MM.1S (cell line): Measurements from ENCODE around the gene MVP.

Experiments used
- DNase-seq: peaks from one replicate; pipeline ENCODE4 v3.0.0-alpha.2; 2015
- H2AFZ ChIP-seq: fragments of 300-600 bp; sonication (generic); 2 replicates; pipeline ENCODE4 v1.6.0; 2016; ENCODE audit warnings: antibody characterized with exemption, low read length
- H3F3A ChIP-seq: fragments of 300-600 bp; sonication (generic); 2 replicates; pipeline ENCODE4 v1.6.1; 2016; ENCODE audit warnings: mild to moderate bottlenecking, antibody characterized with exemption, low read length, moderate library complexity, mixed read lengths; ENCODE audit not compliant: insufficient read depth
- H3K27ac ChIP-seq: fragments of 300-600 bp; sonication (generic); 2 replicates; pipeline ENCODE4 v1.5.1; 2016; ENCODE audit warnings: mild to moderate bottlenecking, low read length
- H3K27me3 ChIP-seq: fragments of 300-600 bp; sonication (generic); replicated peaks from 2 replicates; pipeline ENCODE4 v1.6.0; 2016; ENCODE audit warnings: low read length; ENCODE audit not compliant: insufficient read depth
- H3K36me3 ChIP-seq: fragments of 300-600 bp; sonication (generic); replicated peaks from 2 replicates; pipeline ENCODE4 v1.6.1; 2016; ENCODE audit warnings: mild to moderate bottlenecking, low read length, mixed read lengths; ENCODE audit not compliant: insufficient read depth
- H3K4me1 ChIP-seq: fragments of 300-600 bp; sonication (generic); 2 replicates; pipeline ENCODE4 v1.6.1; 2016; ENCODE audit warnings: low read length, mixed read lengths
- H3K4me2 ChIP-seq: fragments of 300-600 bp; sonication (generic); 2 replicates; pipeline ENCODE4 v1.6.0; 2016; ENCODE audit warnings: low read depth, low read length
- H3K4me3 ChIP-seq: fragments of 300-600 bp; sonication (generic); 2 replicates; pipeline ENCODE4 v1.5.1; 2016; ENCODE audit warnings: low read length, mixed read lengths
- H3K79me2 ChIP-seq: fragments of 300-600 bp; sonication (generic); 2 replicates; pipeline ENCODE4 v1.6.1; 2016; ENCODE audit warnings: mixed run types, low read length, mixed read lengths
- H3K9ac ChIP-seq: fragments of 300-600 bp; sonication (generic); 2 replicates; pipeline ENCODE4 v1.6.1; 2016; ENCODE audit warnings: low read length, mixed read lengths
- H3K9me2 ChIP-seq: fragments of 300-600 bp; sonication (generic); replicated peaks from 2 replicates; pipeline ENCODE4 v1.6.1; 2016; ENCODE audit warnings: mild to moderate bottlenecking, low read length, mixed read lengths; ENCODE audit not compliant: insufficient read depth
- H3K9me3 ChIP-seq: fragments of 300-600 bp; sonication (generic); replicated peaks from 2 replicates; pipeline ENCODE4 v1.6.1; 2016; ENCODE audit warnings: mild to moderate bottlenecking, low read length, mixed read lengths; ENCODE audit not compliant: insufficient read depth
- H4K20me1 ChIP-seq: fragments of 300-600 bp; sonication (generic); 2 replicates; pipeline ENCODE4 v1.6.1; 2016; ENCODE audit warnings: mild to moderate bottlenecking, low read length, moderate library complexity, mixed read lengths; ENCODE audit not compliant: insufficient read depth
- EZH2 ChIP-seq: fragments of 300-600 bp; sonication (generic); optimal IDR thresholded peaks from 2 replicates; pipeline ENCODE3; 2017; ENCODE audit warnings: low read depth, mild to moderate bottlenecking, antibody characterized with exemption, low read length, mixed read lengths
- EZH2phosphoT487 ChIP-seq: fragments of 300-600 bp; sonication (generic); IDR thresholded peaks from 2 replicates; pipeline ENCODE4 v1.6.1; 2018; ENCODE audit warnings: antibody characterized with exemption, low read length
- TF ChIP-seq, protein P1 (sequence below): fragments of 300-600 bp; sonication (generic); IDR thresholded peaks from 2 replicates; pipeline ENCODE4 v1.5.1; 2016; ENCODE audit warnings: antibody characterized with exemption, low read length, mixed read lengths

Gene MVP

DNA sequence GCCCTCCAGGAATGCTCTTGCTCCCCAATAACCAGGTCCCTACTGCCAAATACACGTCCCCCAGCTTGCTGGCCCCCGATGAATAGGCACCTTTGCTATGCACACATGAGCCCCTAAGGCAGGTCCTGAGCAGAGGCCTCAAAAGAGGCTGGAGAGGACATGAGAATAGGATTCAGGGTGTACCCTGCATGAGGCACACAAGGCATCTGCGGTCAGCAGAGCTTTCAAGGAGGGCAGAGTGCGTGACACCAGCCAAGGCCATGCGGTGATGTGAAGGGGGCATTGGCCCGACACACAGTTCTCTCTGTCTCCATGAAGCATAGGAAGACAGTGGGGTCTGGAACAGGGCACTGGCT lies 72.2 kb downstream of the MVP start:
- Histone ChIP-seq H3K36me3 (no peaks in the 10 kb centered on the region), H3K4me2 (no peak overlapping the region), H3K4me3 (no peak overlapping the region), H3K9me2 (no peaks in the 10 kb centered on the region), H3K4me1 (no peaks in the 10 kb centered on the region), H2AFZ (no peak overlapping the region), H3K27ac (no peak overlapping the region), H3K9ac (no peak overlapping the region), H3F3A (no peaks in the 10 kb centered on the region), H3K27me3 (peaks cover 43% of the 10 kb centered on the region), H4K20me1 (no peaks in the 10 kb centered on the region), H3K79me2 (no peaks in the 10 kb centered on the region), H3K9me3 (no peaks in the 10 kb centered on the region)
- DNase-seq, result no peak
- TF ChIP-seq, protein P1, sequence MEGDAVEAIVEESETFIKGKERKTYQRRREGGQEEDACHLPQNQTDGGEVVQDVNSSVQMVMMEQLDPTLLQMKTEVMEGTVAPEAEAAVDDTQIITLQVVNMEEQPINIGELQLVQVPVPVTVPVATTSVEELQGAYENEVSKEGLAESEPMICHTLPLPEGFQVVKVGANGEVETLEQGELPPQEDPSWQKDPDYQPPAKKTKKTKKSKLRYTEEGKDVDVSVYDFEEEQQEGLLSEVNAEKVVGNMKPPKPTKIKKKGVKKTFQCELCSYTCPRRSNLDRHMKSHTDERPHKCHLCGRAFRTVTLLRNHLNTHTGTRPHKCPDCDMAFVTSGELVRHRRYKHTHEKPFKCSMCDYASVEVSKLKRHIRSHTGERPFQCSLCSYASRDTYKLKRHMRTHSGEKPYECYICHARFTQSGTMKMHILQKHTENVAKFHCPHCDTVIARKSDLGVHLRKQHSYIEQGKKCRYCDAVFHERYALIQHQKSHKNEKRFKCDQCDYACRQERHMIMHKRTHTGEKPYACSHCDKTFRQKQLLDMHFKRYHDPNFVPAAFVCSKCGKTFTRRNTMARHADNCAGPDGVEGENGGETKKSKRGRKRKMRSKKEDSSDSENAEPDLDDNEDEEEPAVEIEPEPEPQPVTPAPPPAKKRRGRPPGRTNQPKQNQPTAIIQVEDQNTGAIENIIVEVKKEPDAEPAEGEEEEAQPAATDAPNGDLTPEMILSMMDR, result no peak
- TF ChIP-seq EZH2phosphoT487 (no peak), EZH2 (no peak)

DNA sequence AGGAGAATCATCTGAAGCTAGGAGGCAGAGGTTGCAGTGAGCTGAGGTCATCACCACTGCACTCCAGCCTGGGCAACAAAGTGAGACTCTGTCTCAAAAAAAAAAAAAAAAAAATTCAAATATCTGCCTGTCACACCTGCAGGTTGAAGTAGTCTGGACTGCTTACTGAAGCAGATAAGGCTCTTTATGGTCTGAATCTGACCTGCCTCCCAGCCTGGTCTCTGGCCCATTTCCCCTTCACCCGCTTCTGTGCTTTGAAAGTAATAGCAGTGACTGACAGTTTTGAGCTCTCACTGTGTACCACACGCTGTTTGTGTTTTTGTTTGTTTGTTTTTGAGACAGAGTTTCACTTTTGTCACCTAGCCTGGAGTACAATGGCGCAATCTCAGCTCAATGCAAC lies 73.3 kb downstream of the MVP start:
- Histone ChIP-seq H4K20me1 (no peaks in the 10 kb centered on the region), H3K27ac (no peak overlapping the region), H3F3A (no peaks in the 10 kb centered on the region), H3K36me3 (no peaks in the 10 kb centered on the region), H3K4me1 (no peaks in the 10 kb centered on the region), H3K9me3 (no peaks in the 10 kb centered on the region), H3K9me2 (no peaks in the 10 kb centered on the region), H3K4me3 (no peak overlapping the region), H3K9ac (no peak overlapping the region), H3K27me3 (peaks cover 43% of the 10 kb centered on the region), H3K4me2 (no peak overlapping the region), H2AFZ (no peak overlapping the region), H3K79me2 (no peaks in the 10 kb centered on the region)
- TF ChIP-seq EZH2phosphoT487, result no peak
- TF ChIP-seq, protein P1, result no peak
- DNase-seq, result no peak

DNA sequence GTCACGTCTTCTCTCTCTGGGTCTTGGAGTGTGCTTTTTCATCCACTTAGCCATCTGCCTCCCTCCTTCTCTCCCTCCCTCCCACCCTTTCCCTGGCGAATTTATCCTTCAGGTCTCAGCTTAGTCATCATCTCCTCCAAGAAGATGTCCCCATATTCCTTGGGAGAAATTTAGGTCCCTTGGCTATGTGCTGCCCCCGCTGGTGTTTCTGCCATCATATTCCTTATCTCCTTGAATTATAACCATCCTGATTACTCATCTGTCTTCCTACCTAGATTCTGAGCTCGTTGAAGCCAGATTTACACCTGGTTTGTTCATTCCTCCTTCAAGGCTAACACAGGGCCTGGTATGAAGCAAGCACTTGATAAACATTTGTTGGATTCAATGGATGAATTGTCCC lies 74.1 kb downstream of the MVP start:
- no peaks in the 10 kb centered on the region for H3F3A ChIP-seq
- TF ChIP-seq EZH2 (no peak), EZH2phosphoT487 (no peak)
- TF ChIP-seq, protein P1, result no peak
- peaks cover 48% of the 10 kb centered on the region for H3K27me3 ChIP-seq
- H3K9me2 ChIP-seq, result no peaks in the 10 kb centered on the region
- no peak overlapping the region for H3K4me3 ChIP-seq
- no peak overlapping the region for H2AFZ ChIP-seq
- no peaks in the 10 kb centered on the region for H3K4me1 ChIP-seq
- no peak overlapping the region for H3K27ac ChIP-seq
- no peaks in the 10 kb centered on the region for H3K9me3 ChIP-seq
- no peaks in the 10 kb centered on the region for H4K20me1 ChIP-seq
- DNase-seq, result no peak
- H3K4me2 ChIP-seq, result no peak overlapping the region
- no peaks in the 10 kb centered on the region for H3K79me2 ChIP-seq
- no peak overlapping the region for H3K9ac ChIP-seq
- H3K36me3 ChIP-seq, result no peaks in the 10 kb centered on the region

DNA sequence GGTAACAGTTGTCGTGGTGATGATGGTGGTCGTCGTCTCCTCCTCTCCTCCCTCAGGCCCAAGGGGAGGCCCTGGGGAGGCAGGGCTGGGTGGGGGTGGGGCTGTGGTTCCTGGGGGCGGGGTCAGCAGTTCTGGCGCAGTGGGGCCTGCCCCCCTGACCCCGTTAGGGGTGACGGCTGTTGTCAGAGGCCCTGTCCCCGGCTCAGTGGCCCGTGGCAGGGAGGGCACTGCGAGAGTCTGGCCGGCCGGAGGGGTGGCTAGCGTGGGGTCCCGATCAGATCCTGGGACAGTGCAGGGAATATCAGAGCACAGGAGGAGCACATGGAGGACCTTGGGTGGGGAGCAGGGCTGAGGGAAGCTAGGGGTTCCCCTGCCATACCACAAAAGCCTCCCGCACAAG lies 76.6 kb downstream of the MVP start:
- Histone ChIP-seq H3K9me2 (no peaks in the 10 kb centered on the region), H3K9me3 (no peaks in the 10 kb centered on the region), H3K79me2 (no peaks in the 10 kb centered on the region), H2AFZ (no peak overlapping the region), H3K27me3 (peaks cover 56% of the 10 kb centered on the region), H3F3A (no peaks in the 10 kb centered on the region), H3K4me1 (0 out of 2 replicates have a peak, but pooled peaks cover 4% of the 10 kb centered on the region), H4K20me1 (no peaks in the 10 kb centered on the region), H3K4me3 (no peak overlapping the region), H3K9ac (no peak overlapping the region), H3K27ac (no peak overlapping the region), H3K4me2 (no peak overlapping the region), H3K36me3 (no peaks in the 10 kb centered on the region)
- TF ChIP-seq, protein P1, result no peak
- TF ChIP-seq EZH2phosphoT487 (no peak), EZH2 (no peak)
- no peak for DNase-seq
